DOHH2 (cell line): ENCODE measurements around the gene ADAMTS12.
"Not testable (repeated sequence)": the region's sequence is repeated elsewhere in the genome, so short reads cannot be mapped to it uniquely, and the experiment has no call there.

ENCODE experiments used
- H3F3A ChIP-seq: fragments of 200-600 bp; sonication (generic), shearing (Covaris generic); 2 replicates; pipeline ENCODE4 v1.6.0; 2016; ENCODE audit warnings: antibody characterized with exemption, mild to moderate bottlenecking; ENCODE audit not compliant: control insufficient read depth, insufficient read depth
- H3K27ac ChIP-seq: fragments of 200-600 bp; sonication (generic); 2 replicates; pipeline ENCODE4 v1.5.1; 2014; ENCODE audit warnings: low read depth, mild to moderate bottlenecking, low read length, moderate library complexity
- H3K27me3 ChIP-seq: fragments of 200-600 bp; sonication (generic); 2 replicates; pipeline ENCODE4 v1.6.1; 2014; ENCODE audit warnings: mild to moderate bottlenecking, low read length, mixed read lengths; ENCODE audit not compliant: control insufficient read depth
- H3K36me3 ChIP-seq: fragments of 200-600 bp; sonication (generic); 2 replicates; pipeline ENCODE4 v1.6.1; 2014; ENCODE audit warnings: mild to moderate bottlenecking, low read length, moderate library complexity, mixed read lengths; ENCODE audit not compliant: control insufficient read depth
- H3K4me1 ChIP-seq: fragments of 200-600 bp; sonication (generic); 2 replicates; pipeline ENCODE4 v1.6.1; 2014; ENCODE audit warnings: mild to moderate bottlenecking, low read length, mixed read lengths; ENCODE audit not compliant: control insufficient read depth
- H3K4me2 ChIP-seq: fragments of 200-600 bp; sonication (generic); 2 replicates; pipeline ENCODE4 v1.6.0; 2014; ENCODE audit warnings: mild to moderate bottlenecking, low read length, moderate library complexity
- H3K4me3 ChIP-seq: fragments of 200-600 bp; sonication (generic); 2 replicates; pipeline ENCODE4 v1.5.1; 2014; ENCODE audit warnings: mild to moderate bottlenecking, low read length, mixed read lengths
- H3K79me2 ChIP-seq: fragments of 200-600 bp; sonication (generic); 2 replicates; pipeline ENCODE4 v1.6.1; 2014; ENCODE audit warnings: mild to moderate bottlenecking, low read length, mixed read lengths; ENCODE audit not compliant: control insufficient read depth
- H3K9me2 ChIP-seq: fragments of 200-600 bp; sonication (generic); replicated peaks from 2 replicates; pipeline ENCODE4 v1.6.1; 2014; ENCODE audit warnings: mild to moderate bottlenecking, low read length, mixed read lengths; ENCODE audit not compliant: control insufficient read depth
- H3K9me3 ChIP-seq: fragments of 200-600 bp; sonication (generic); 2 replicates; pipeline ENCODE4 v1.6.1; 2014; ENCODE audit warnings: antibody characterized with exemption, low read length, mixed read lengths; ENCODE audit not compliant: control insufficient read depth, insufficient read depth
- H4K20me1 ChIP-seq: fragments of 200-600 bp; sonication (generic); 2 replicates; pipeline ENCODE4 v1.6.0; 2014; ENCODE audit warnings: low read depth, mild to moderate bottlenecking, antibody characterized with exemption, low read length, moderate library complexity; ENCODE audit not compliant: control insufficient read depth, insufficient read depth
- CTCF ChIP-seq: fragments of 200-600 bp; sonication (generic); IDR thresholded peaks from one replicate; pipeline ENCODE4 v1.5.1; 2014; ENCODE audit warnings: antibody characterized with exemption, mild to moderate bottlenecking, low read depth, low read length; ENCODE audit not compliant: poor library complexity, severe bottlenecking
- EZH2phosphoT487 ChIP-seq: fragments of 200-600 bp; sonication (generic); IDR thresholded peaks from 2 replicates; pipeline ENCODE4 v1.6.1; 2017; ENCODE audit warnings: borderline replicate concordance, mild to moderate bottlenecking, antibody characterized with exemption, low read length, moderate library complexity, mixed read lengths

The ADAMTS12 gene

GRCh38 chr5:33921002-33921401, 29.2 kb upstream of the ADAMTS12 start:
- Histone ChIP-seq H3K79me2 (no peaks in the 10 kb centered on the region), H3K9me2 (no peaks in the 10 kb centered on the region), H3K36me3 (no peaks in the 10 kb centered on the region), H3K4me3 (no peak overlapping the region), H3K4me1 (no peaks in the 10 kb centered on the region), H3K27me3 (no peaks in the 10 kb centered on the region), H4K20me1 (no peaks in the 10 kb centered on the region), H3K27ac (no peak overlapping the region), H3K9me3 (no peaks in the 10 kb centered on the region), H3F3A (no peaks in the 10 kb centered on the region), H3K4me2 (no peak overlapping the region)
- TF ChIP-seq CTCF, result no peak
- no peak for TF ChIP-seq EZH2phosphoT487

GRCh38 chr5:33914844-33915243, 23.1 kb upstream of the ADAMTS12 start:
- H3K4me3 ChIP-seq, H3K36me3 ChIP-seq, H4K20me1 ChIP-seq, H3K79me2 ChIP-seq, H3K4me1 ChIP-seq, H3K9me2 ChIP-seq, H3F3A ChIP-seq, H3K27me3 ChIP-seq, H3K4me2 ChIP-seq, H3K27ac ChIP-seq, H3K9me3 ChIP-seq: not testable (repeated sequence)

GRCh38 chr5:33906248-33906647, 14.5 kb upstream of the ADAMTS12 start:
- not testable (repeated sequence) for H3K79me2 ChIP-seq, H3K4me2 ChIP-seq, H3K36me3 ChIP-seq, H4K20me1 ChIP-seq, H3F3A ChIP-seq, H3K27me3 ChIP-seq, H3K4me3 ChIP-seq, H3K27ac ChIP-seq, H3K9me2 ChIP-seq, H3K4me1 ChIP-seq
- peaks cover 13% of the 10 kb centered on the region; the same call in 1 of the 2 replicates for H3K9me3 ChIP-seq

GRCh38 chr5:33905381-33905780, 13.6 kb upstream of the ADAMTS12 start:
- H3K36me3 ChIP-seq, result no peaks in the 10 kb centered on the region
- H4K20me1 ChIP-seq, result no peaks in the 10 kb centered on the region
- no peaks in the 10 kb centered on the region for H3K79me2 ChIP-seq
- H3K9me3 ChIP-seq, result peaks cover 13% of the 10 kb centered on the region; the same call in 1 of the 2 replicates
- no peak for TF ChIP-seq EZH2phosphoT487
- no peak for TF ChIP-seq CTCF
- H3K9me2 ChIP-seq, result no peaks in the 10 kb centered on the region
- H3K4me1 ChIP-seq, result no peaks in the 10 kb centered on the region
- H3K4me3 ChIP-seq, result no peak overlapping the region
- no peak overlapping the region for H3K4me2 ChIP-seq
- H3K27me3 ChIP-seq, result no peaks in the 10 kb centered on the region
- H3F3A ChIP-seq, result no peaks in the 10 kb centered on the region
- no peak overlapping the region for H3K27ac ChIP-seq
